Liver (tissue), 9 donors: Measurements from ENCODE around the gene IPO5. TPM values are rescaled to one million over a fixed set of nuclear protein-coding genes. Genes with fewer than 3 reads are reported as not detected.

Experiments
- DNase-seq: peaks from one replicate; pipeline ENCODE4 v3.0.0-alpha.2; 2017; ENCODE audit warnings: low spot score
- H3K27ac ChIP-seq, 2 donors: one replicate each; pipeline ENCODE4 v1.7.0; 2013; ENCODE audit warnings: inconsistent platforms in 2 of 2, low read length in 2 of 2, control low read depth in 1 of 2, low read depth in 1 of 2, mild to moderate bottlenecking in 1 of 2
- H3K27me3 ChIP-seq, 4 donors: one replicate each; pipeline versions ENCODE4 v1.6.1 to v1.7.0; 2013; ENCODE audit warnings: low read length in 3 of 4, inconsistent platforms in 1 of 4, mild to moderate bottlenecking in 1 of 4, moderate library complexity in 1 of 4; ENCODE audit not compliant: control insufficient read depth in 4 of 4, insufficient read depth in 4 of 4
- H3K36me3 ChIP-seq, 4 donors: one replicate each; pipeline versions ENCODE4 v1.6.1 to v1.7.0; 2013; ENCODE audit warnings: low read length in 3 of 4, mild to moderate bottlenecking in 3 of 4, low read depth in 1 of 4, moderate library complexity in 1 of 4; ENCODE audit not compliant: control insufficient read depth in 4 of 4, insufficient read depth in 3 of 4
- H3K4me1 ChIP-seq, 4 donors: one replicate each; pipeline versions ENCODE4 v1.6.1 to v1.7.0; 2013; ENCODE audit warnings: low read length in 3 of 4, mild to moderate bottlenecking in 3 of 4, moderate library complexity in 1 of 4; ENCODE audit not compliant: control insufficient read depth in 4 of 4, insufficient read depth in 4 of 4
- H3K4me3 ChIP-seq, 3 donors: one replicate each; pipeline versions ENCODE4 v1.6.1 to v1.7.0; 2013; ENCODE audit warnings: low read length in 3 of 3, control low read depth in 1 of 3, low read depth in 1 of 3, mild to moderate bottlenecking in 1 of 3
- H3K9ac ChIP-seq, 2 donors: one replicate each; pipeline ENCODE4 v1.7.0; 2013; ENCODE audit warnings: low read length in 2 of 2, mild to moderate bottlenecking in 2 of 2, moderate library complexity in 2 of 2, control low read depth in 1 of 2, low read depth in 1 of 2
- H3K9me3 ChIP-seq, 4 donors: one replicate each; pipeline versions ENCODE4 v1.6.1 to v1.7.0; 2013; ENCODE audit warnings: low read length in 3 of 4; ENCODE audit not compliant: control insufficient read depth in 4 of 4
- ATF3 ChIP-seq: IDR thresholded peaks from 2 replicates; pipeline ENCODE4 v1.6.1; 2016; ENCODE audit warnings: antibody characterized with exemption
- CTCF ChIP-seq: fragments of 150-350 bp; IDR thresholded peaks from 2 replicates; pipeline ENCODE4 v1.5.1; 2017; ENCODE audit warnings: improper control_type of control experiment, low read depth, low read length; ENCODE audit not compliant: missing input control
- EGR1 ChIP-seq, 2 donors: IDR thresholded peaks; 2 replicates each; pipeline ENCODE4 v1.6.1; 2016 to 2018; ENCODE audit warnings: antibody characterized with exemption in 2 of 2, low read depth in 2 of 2
- FOXA1 ChIP-seq: IDR thresholded peaks from 2 replicates; pipeline ENCODE4 v1.6.1; 2016; ENCODE audit warnings: antibody characterized with exemption
- FOXA2 ChIP-seq: IDR thresholded peaks from 2 replicates; pipeline ENCODE4 v1.6.1; 2016; ENCODE audit warnings: antibody characterized with exemption
- GABPA ChIP-seq, 2 donors: IDR thresholded peaks in 1 of 2; conservative IDR thresholded peaks in 1 of 2; 2 replicates each; pipeline ENCODE4 v1.6.1; 2016; ENCODE audit warnings: antibody characterized with exemption in 2 of 2, mild to moderate bottlenecking in 1 of 2, moderate library complexity in 1 of 2
- HNF4A ChIP-seq, 2 donors: conservative IDR thresholded peaks; 2 replicates each; pipeline ENCODE4 v1.6.1; 2016; ENCODE audit warnings: antibody characterized with exemption in 2 of 2, mild to moderate bottlenecking in 2 of 2
- HNF4G ChIP-seq: IDR thresholded peaks from 2 replicates; pipeline ENCODE4 v1.6.1; 2016; ENCODE audit warnings: antibody characterized with exemption
- JUND ChIP-seq, 2 donors: IDR thresholded peaks; 2 replicates each; pipeline ENCODE4 v1.6.1; 2016; ENCODE audit warnings: antibody characterized with exemption in 2 of 2
- MAX ChIP-seq: IDR thresholded peaks from 2 replicates; pipeline ENCODE4 v1.6.1; 2016; ENCODE audit warnings: antibody characterized with exemption
- NR2F2 ChIP-seq: IDR thresholded peaks from 2 replicates; pipeline ENCODE4 v1.6.1; 2016; ENCODE audit warnings: antibody characterized with exemption
- RAD21 ChIP-seq, 2 donors: IDR thresholded peaks; 2 replicates each; pipeline ENCODE4 v1.6.1; 2016; ENCODE audit warnings: antibody characterized with exemption in 2 of 2, mild to moderate bottlenecking in 2 of 2
- REST ChIP-seq: IDR thresholded peaks from 2 replicates; pipeline ENCODE4 v1.6.1; 2016; ENCODE audit warnings: antibody characterized with exemption, mild to moderate bottlenecking
- RXRA ChIP-seq, 2 donors: IDR thresholded peaks; 2 replicates each; pipeline ENCODE4 v1.6.1; 2017 to 2018; ENCODE audit warnings: antibody characterized with exemption in 2 of 2, mild to moderate bottlenecking in 1 of 2
- SP1 ChIP-seq: IDR thresholded peaks from 2 replicates; pipeline ENCODE4 v1.6.1; 2018; ENCODE audit warnings: antibody characterized with exemption, mild to moderate bottlenecking
- YY1 ChIP-seq: IDR thresholded peaks from 2 replicates; pipeline ENCODE4 v1.6.1; 2016; ENCODE audit warnings: antibody characterized with exemption, mild to moderate bottlenecking
- ZBTB33 ChIP-seq: IDR thresholded peaks from 2 replicates; pipeline ENCODE4 v1.6.1; 2016; ENCODE audit warnings: antibody characterized with exemption
- WGBS: extraction: QIAGEN DNeasy Blood & Tissue Kit; methylation state at CpG from one replicate; pipeline ENCODE4 v1.1.7; 2013; 5-methylcytosine and 5-hydroxymethylcytosine counted together
- polyA plus RNA-seq, 2 donors: library from polyadenylated mRNA; stranded (reverse) in 1 of 2; unstranded in 1 of 2; fragments of 200-250 nt in 1 of 2; fragments of >200 nt in 1 of 2; fragmentation: Nextera tagmentation in 1 of 2; extraction: Ambion mirVana in 1 of 2; gene quantifications; one replicate each; pipeline versions ENCODE4 v1.2.1 to v1.2.3, GENCODE V29; 2013 to 2015
- total RNA-seq, 2 donors: library from RNA; depleted of rRNA; stranded (reverse); fragments of >200 nt; gene quantifications; one replicate each; pipeline ENCODE4 v1.2.3, GENCODE V29; 2014
- donor health status: healthy.
- donor health status: healthy.
- donor health status: healthy.
- donor health status: healthy.
- donor health status: healthy.

The IPO5 gene
- total and polyA plus RNA-seq, 4 donors = 19.2 to 92.8 (median 46.6) TPM

- Histone ChIP-seq H3K27me3 (no peaks in the 10 kb centered on the region), H3K27ac (no peak overlapping the region), H3K4me1 (no peaks in the 10 kb centered on the region), H3K36me3 (no peaks in the 10 kb centered on the region), H3K4me3 (no peak overlapping the region), H3K9me3 (no peaks in the 10 kb centered on the region), H3K9ac (no peak overlapping the region)
- no peak for DNase-seq
- 93% methylated on average over 1 of the region's 1 CpG for WGBS
- no peak for TF ChIP-seq JUND (IDR thresholded peaks at IDR 0.05)
- no peak for TF ChIP-seq SP1
- no peak for TF ChIP-seq HNF4G
- TF ChIP-seq ZBTB33 = no peak
- no peak for TF ChIP-seq FOXA1
- no peak for TF ChIP-seq MAX
- TF ChIP-seq CTCF = no peak
- no peak for TF ChIP-seq EGR1 (IDR thresholded peaks at IDR 0.05; ENCODE audit: low read depth in 2 of 2)
- no peak for TF ChIP-seq GABPA (IDR thresholded peaks at IDR 0.05 in 1 of 2, conservative IDR thresholded peaks at IDR 0.05 in 1 of 2)
- TF ChIP-seq ATF3 = no peak
- no peak for TF ChIP-seq RXRA (IDR thresholded peaks at IDR 0.05)
- TF ChIP-seq REST = no peak
- TF ChIP-seq FOXA2 = no peak
- no peak for TF ChIP-seq YY1
- TF ChIP-seq NR2F2 = no peak
- no peak for TF ChIP-seq RAD21 (IDR thresholded peaks at IDR 0.05)
- no peak for TF ChIP-seq HNF4A (conservative IDR thresholded peaks at IDR 0.05)
These were observed 116.5 kb downstream of the IPO5 start for GRCh38 chr13:98069985-98070384.

GRCh38 chr13:98071316-98071715 lies 117.8 kb downstream of the IPO5 start:
- TF ChIP-seq FOXA2 = no peak
- TF ChIP-seq RAD21 (IDR thresholded peaks at IDR 0.05) = no peak
- no peak for TF ChIP-seq FOXA1
- H3K9me3 ChIP-seq = no peaks in the 10 kb centered on the region
- H3K9ac ChIP-seq = no peak overlapping the region
- H3K4me3 ChIP-seq = no peak overlapping the region
- no peaks in the 10 kb centered on the region for H3K4me1 ChIP-seq
- 89% methylated on average over 1 of the region's 1 CpG for WGBS
- H3K27me3 ChIP-seq = no peaks in the 10 kb centered on the region
- no peak for DNase-seq
- no peak overlapping the region for H3K27ac ChIP-seq
- no peaks in the 10 kb centered on the region for H3K36me3 ChIP-seq
